Breast epithelium (tissue), 4 donors: Measurements from ENCODE around the gene MYO1A. TPM values are rescaled to one million over a fixed set of nuclear protein-coding genes. Genes with fewer than 3 reads are reported as not detected.

ENCODE experiments used
- DNase-seq, 2 donors: peaks; one replicate each; pipeline ENCODE4 v3.0.0-alpha.2; 2019; ENCODE audit warnings: low spot score in 2 of 2
- H3K27ac ChIP-seq, 2 donors: fragments of 200-600 bp; sonication (generic) in 1 of 2; one replicate each; pipeline ENCODE4 v1.5.1; 2016 to 2019; ENCODE audit warnings: mild to moderate bottlenecking in 1 of 2
- H3K27me3 ChIP-seq, 2 donors: fragments of 200-600 bp; sonication (generic) in 1 of 2; one replicate each; pipeline versions ENCODE4 v1.5.1 to v1.6.0; 2017 to 2019; ENCODE audit warnings: control low read depth in 1 of 2, mild to moderate bottlenecking in 1 of 2
- H3K36me3 ChIP-seq: fragments of 200-600 bp; one replicate; pipeline ENCODE4 v1.5.1; 2019
- H3K4me1 ChIP-seq, 2 donors: fragments of 200-600 bp; sonication (generic); one replicate each; pipeline ENCODE4 v1.5.1; 2016 to 2019; ENCODE audit warnings: control low read depth in 1 of 2
- H3K4me3 ChIP-seq, 3 donors: fragments of 200-600 bp; sonication (generic); 1 replicate in 2 of 3; 2 replicates in 1 of 3; pipeline ENCODE4 v1.5.1; 2016 to 2019; ENCODE audit warnings: mild to moderate bottlenecking in 3 of 3, moderate library complexity in 2 of 3
- H3K9me3 ChIP-seq, 2 donors: fragments of 200-600 bp; sonication (generic) in 1 of 2; one replicate each; pipeline ENCODE4 v1.5.1; 2016 to 2019; ENCODE audit warnings: control low read depth in 1 of 2
- POLR2A ChIP-seq: fragments of 450-650 bp; IDR thresholded peaks from one replicate; pipeline ENCODE4 v1.6.1; 2016; ENCODE audit warnings: antibody characterized with exemption, mild to moderate bottlenecking, moderate library complexity
- POLR2AphosphoS5 ChIP-seq, 3 donors: sonication (generic); formaldehyde crosslinking; IDR thresholded peaks; one replicate each; pipeline ENCODE4 v1.6.1; 2017; ENCODE audit warnings: antibody characterized with exemption in 3 of 3
- intact Hi-C: fragments of 100-400 bp; cut with DNase I; formaldehyde crosslinking; loops from one replicate; pipeline ENCODE4 v1.15.1; 2023; ENCODE audit warnings: low total_unique reads
- total RNA-seq, 3 donors: library from RNA; depleted of rRNA; stranded (reverse); fragments of >200 nt; gene quantifications; one replicate each; pipeline ENCODE4 v1.1.0, GENCODE V29; 2016
- TF ChIP-seq, protein P1 (sequence below), 3 donors: fragments of 450-650 bp; IDR thresholded peaks; one replicate each; pipeline ENCODE4 v1.5.1; 2016 to 2017; ENCODE audit warnings: antibody characterized with exemption in 3 of 3, mild to moderate bottlenecking in 3 of 3, moderate library complexity in 3 of 3

The MYO1A gene
- total RNA-seq, 3 donors from 2014 or later: 0.15 to 2.2 (median 0.98) TPM

DNA sequence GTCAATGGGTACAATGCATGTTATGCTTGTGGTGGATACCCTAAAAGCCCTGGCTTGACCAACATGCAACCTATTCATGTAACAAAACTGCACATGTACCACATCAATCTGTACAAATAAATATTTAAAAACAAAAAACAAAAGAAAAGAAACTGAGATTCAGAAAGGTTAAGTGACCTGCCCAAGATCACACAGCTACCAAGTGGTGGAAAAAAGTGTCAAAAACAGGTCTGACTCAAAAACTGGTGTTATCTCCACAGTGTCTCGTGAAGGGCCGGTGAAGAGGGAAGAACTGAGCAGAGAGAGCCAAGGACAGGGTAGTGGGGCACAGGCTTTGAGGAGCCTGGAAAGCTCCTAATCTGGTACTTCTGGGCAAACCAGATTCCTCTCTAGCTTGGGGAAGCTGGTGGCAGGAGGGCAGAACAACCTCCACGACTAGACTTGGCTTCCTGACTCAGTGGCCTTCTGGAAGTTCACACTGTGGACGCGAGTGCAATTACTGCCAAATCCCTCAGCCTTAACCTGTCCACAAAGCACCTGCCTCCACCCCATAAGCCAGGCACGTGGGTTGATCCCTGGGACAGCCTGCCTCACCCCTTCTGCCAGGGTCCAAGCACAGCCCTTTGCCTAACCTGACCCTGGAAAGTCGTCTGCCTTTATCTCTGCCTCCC, 59.1 kb downstream of the MYO1A start:
- H3K9me3 ChIP-seq: no peaks in the 10 kb centered on the region
- no peaks in the 10 kb centered on the region for H3K36me3 ChIP-seq
- peaks cover 0 to 6% of the 10 kb centered on the region in 2 donors for H3K4me1 ChIP-seq
- DNase-seq: no peak
- no peak overlapping the region for H3K4me3 ChIP-seq
- intact Hi-C loops: loop anchor here (10.0 kb wide), 1 partner anchor 236 kb away; the partner anchor contains the start of gene PRIM1
- no peak overlapping the region for H3K27ac ChIP-seq
- H3K27me3 ChIP-seq: no peaks in the 10 kb centered on the region
- TF ChIP-seq, protein P1, sequence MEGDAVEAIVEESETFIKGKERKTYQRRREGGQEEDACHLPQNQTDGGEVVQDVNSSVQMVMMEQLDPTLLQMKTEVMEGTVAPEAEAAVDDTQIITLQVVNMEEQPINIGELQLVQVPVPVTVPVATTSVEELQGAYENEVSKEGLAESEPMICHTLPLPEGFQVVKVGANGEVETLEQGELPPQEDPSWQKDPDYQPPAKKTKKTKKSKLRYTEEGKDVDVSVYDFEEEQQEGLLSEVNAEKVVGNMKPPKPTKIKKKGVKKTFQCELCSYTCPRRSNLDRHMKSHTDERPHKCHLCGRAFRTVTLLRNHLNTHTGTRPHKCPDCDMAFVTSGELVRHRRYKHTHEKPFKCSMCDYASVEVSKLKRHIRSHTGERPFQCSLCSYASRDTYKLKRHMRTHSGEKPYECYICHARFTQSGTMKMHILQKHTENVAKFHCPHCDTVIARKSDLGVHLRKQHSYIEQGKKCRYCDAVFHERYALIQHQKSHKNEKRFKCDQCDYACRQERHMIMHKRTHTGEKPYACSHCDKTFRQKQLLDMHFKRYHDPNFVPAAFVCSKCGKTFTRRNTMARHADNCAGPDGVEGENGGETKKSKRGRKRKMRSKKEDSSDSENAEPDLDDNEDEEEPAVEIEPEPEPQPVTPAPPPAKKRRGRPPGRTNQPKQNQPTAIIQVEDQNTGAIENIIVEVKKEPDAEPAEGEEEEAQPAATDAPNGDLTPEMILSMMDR (IDR thresholded peaks at IDR 0.05): no peak
- no peak for TF ChIP-seq POLR2A
- no peak for TF ChIP-seq POLR2AphosphoS5 (IDR thresholded peaks at IDR 0.05)

DNA sequence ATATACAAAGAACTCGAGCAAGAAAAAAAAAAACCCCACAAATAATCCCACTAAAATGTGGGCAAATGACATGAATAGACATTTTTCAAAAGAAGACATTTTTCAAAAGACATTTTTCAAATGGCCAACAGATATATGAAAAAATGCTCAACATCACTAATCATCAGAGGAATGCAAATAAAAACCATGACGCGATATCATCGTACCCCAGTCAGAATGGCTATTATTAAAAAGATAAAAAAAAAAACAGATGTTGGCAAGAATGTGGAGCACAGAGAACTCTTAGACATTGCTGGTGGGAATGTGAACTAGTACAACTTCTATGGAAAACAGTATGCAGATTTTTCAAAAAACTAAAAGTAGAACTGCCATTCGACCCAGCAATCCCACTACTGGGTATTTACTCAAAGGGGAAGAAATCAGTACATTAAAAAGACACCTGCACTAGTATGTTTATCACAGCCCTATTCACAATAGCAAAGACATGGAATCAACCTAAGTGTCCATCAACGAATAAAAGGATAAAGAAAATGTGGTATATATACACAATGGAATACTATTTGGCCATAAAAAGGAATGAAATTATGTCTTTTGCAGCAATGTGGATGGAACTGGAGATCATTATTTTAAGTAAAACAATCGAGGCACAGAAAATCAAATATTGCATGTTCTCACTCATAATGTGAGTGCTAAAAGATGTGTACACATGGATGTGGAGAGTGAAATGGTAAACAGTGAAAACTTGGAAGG, 59.9 kb downstream of the MYO1A start:
- H3K36me3 ChIP-seq: no peaks in the 10 kb centered on the region
- H3K9me3 ChIP-seq: no peaks in the 10 kb centered on the region
- no peaks in the 10 kb centered on the region for H3K27me3 ChIP-seq
- TF ChIP-seq POLR2A: no peak
- TF ChIP-seq, protein P1 (IDR thresholded peaks at IDR 0.05): no peak
- TF ChIP-seq POLR2AphosphoS5 (IDR thresholded peaks at IDR 0.05): no peak
- no peak overlapping the region for H3K4me3 ChIP-seq
- H3K27ac ChIP-seq: no peak overlapping the region
- peaks cover 0 to 6% of the 10 kb centered on the region in 2 donors for H3K4me1 ChIP-seq
- DNase-seq: no peak
- intact Hi-C loops: loop anchor here (10.0 kb wide), 1 partner anchor 235 kb away; the partner anchor contains the start of gene PRIM1

DNA sequence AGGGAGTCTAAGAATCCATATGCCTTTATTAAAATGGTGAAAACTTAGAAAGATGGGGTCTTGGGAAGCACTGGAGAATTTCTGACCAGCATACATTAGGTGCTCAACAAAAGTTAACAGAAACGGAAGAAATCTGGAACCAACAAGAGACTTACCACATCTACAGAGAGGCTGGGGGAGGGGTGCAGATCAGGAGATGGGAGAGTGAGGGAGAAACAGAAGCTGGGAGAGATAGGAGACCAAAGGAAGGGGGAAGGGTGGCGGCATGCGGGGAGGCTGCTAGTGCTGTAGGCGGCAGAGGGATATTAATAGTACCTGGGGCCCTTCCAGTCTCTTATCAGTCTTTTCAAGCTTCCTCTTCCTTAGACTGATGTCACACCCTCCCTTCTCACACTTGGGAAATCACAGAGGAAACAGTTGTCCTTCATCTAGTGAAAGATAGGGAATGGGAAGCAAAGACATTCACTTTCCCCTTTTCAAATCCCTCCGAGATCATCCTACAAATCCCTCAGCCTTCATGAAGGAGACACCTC, 61.7 kb downstream of the MYO1A start:
- peaks cover 0 to 6% of the 10 kb centered on the region in 2 donors for H3K4me1 ChIP-seq
- no peaks in the 10 kb centered on the region for H3K36me3 ChIP-seq
- intact Hi-C loops: no loop called here
- no peak overlapping the region for H3K4me3 ChIP-seq
- no peak for DNase-seq
- no peak overlapping the region for H3K27ac ChIP-seq
- no peaks in the 10 kb centered on the region for H3K27me3 ChIP-seq
- TF ChIP-seq, protein P1 (IDR thresholded peaks at IDR 0.05): no peak
- TF ChIP-seq POLR2A (no peak), POLR2AphosphoS5 (IDR thresholded peaks at IDR 0.05) (no peak)
- no peaks in the 10 kb centered on the region for H3K9me3 ChIP-seq

DNA sequence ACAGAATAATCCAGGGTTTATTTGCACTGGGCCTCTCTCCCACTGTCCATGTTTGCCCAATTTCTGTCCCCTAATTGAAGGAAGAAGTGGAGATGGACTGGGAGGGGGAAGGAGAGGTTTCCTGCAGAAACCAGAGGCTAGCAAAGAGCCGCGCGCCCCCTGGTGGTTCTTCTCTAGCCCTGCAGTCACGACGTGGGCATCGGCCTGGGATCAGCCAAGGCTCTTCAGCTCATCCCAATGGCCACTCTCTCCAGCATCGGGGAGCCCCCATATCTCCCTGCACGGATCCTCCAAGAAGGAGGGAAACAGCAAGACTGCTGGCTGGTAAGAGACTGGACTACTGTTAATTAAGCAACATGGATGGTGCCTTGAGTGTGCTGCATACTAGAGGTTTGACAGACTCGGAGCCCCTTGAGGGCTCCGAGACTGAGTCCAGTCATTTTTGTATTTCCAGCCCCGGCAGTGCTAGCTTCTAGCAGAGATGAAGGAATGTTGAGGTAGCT, 62.3 kb downstream of the MYO1A start:
- no peak overlapping the region for H3K27ac ChIP-seq
- DNase-seq: peak; percentile 53 to 85
- intact Hi-C loops: no loop called here

More for the DNA sequence above, 62.3 kb downstream of the MYO1A start:
- Histone ChIP-seq H3K9me3 (no peaks in the 10 kb centered on the region), H3K4me1 (peaks cover 0 to 6% of the 10 kb centered on the region in 2 donors), H3K4me3 (no peak overlapping the region), H3K36me3 (no peaks in the 10 kb centered on the region), H3K27me3 (no peaks in the 10 kb centered on the region)
- TF ChIP-seq, protein P1 (IDR thresholded peaks at IDR 0.05): peak; percentile 90 to 96 (median 93)
- no peak for TF ChIP-seq POLR2AphosphoS5 (IDR thresholded peaks at IDR 0.05)
